NCI-H2081 treated with DMSO at 0.1 percent for 48 hours (cell line): ENCODE results near the gene SCO1.
"Not testable (repeated sequence)": the region's sequence is repeated elsewhere in the genome, so short reads cannot be mapped to it uniquely, and the experiment has no call there.

Source experiments
- DNase-seq: peaks from one replicate; lab custom pipeline; 2025; lab: John Stamatoyannopoulos, UW

Gene SCO1

GRCh38 chr17:10725262-10725661, 27.9 kb upstream of the SCO1 start:
- DNase-seq: no peak

DNA sequence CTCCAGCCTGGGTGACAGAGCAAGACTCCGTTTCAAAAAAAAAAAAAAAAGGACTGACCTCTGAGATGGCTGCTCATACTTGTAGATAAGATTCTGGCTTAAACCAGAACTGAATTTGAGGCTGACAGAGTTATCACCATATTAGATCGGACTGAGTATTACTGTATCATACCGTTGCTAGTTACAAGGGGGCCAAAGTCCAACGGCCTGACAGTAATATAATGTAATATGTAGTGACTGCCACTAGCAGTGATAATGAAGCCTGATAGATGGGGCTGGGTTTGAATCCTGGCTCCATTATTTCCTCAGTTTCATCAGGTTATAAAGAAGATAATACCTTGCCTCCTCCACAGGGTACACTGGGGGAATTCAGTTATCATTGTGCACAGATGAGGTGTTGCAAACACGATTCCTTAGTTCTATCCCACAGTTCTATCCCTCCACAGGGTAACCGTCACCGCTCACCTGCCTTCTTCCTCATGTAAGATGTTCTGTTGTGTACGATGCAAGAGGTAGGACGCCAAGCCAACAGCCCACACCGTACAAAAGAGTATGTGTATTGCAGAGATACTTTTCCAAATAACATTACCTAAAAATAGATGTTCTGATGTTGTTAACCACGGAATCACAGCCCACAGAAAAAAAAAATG, 27.3 kb upstream of the SCO1 start:
- no peak for DNase-seq

DNA sequence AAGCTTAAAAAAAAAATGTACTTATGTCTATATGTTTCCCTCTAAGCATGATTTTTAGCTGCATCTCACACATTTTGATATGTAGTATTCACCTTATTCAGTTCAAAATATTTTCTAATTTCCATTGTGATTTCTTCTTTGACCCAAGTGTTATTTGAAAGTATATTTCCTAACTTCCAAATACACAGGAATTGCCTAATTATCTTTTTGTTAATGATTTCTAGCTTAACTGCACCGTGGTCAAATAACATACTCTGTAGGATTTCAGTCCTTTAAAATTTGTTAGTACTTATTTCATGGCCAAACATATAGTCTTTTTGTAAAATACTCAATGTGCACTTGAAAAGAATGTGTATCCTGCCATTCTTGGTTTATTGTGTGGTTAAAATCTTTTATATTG, 21.2 kb upstream of the SCO1 start:
- DNase-seq: no peak

- DNase-seq: no peak
Measured at GRCh38 chr17:10716218-10716617, 18.9 kb upstream of the SCO1 start.

- no peak for DNase-seq
Measured at GRCh38 chr17:10713318-10713717, 16.0 kb upstream of the SCO1 start.

- no peak for DNase-seq
Measured at GRCh38 chr17:10705727-10706126, 8.4 kb upstream of the SCO1 start.

- DNase-seq: no peak
Measured at GRCh38 chr17:10702574-10702973, 5.2 kb upstream of the SCO1 start.

DNA sequence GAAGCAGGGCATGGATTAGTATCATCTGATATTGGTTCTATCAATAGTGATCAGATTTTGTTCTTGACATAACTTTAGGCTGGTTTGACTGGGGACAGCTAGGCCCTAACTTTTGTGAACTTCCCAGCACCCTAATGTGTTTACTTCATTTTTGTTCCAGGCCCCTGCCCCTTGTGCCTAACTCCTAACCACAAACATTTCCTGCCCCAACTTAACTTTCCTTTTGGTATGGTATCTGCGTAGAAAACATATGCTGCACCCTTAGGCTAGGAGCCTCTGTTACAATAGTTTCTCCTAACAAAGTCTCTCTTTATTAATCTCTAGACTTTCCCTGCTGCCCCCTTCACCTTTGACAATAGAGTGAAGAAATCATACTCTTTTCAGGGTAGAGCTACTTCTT, 2.5 kb upstream of the SCO1 start:
- DNase-seq: no peak

DNA sequence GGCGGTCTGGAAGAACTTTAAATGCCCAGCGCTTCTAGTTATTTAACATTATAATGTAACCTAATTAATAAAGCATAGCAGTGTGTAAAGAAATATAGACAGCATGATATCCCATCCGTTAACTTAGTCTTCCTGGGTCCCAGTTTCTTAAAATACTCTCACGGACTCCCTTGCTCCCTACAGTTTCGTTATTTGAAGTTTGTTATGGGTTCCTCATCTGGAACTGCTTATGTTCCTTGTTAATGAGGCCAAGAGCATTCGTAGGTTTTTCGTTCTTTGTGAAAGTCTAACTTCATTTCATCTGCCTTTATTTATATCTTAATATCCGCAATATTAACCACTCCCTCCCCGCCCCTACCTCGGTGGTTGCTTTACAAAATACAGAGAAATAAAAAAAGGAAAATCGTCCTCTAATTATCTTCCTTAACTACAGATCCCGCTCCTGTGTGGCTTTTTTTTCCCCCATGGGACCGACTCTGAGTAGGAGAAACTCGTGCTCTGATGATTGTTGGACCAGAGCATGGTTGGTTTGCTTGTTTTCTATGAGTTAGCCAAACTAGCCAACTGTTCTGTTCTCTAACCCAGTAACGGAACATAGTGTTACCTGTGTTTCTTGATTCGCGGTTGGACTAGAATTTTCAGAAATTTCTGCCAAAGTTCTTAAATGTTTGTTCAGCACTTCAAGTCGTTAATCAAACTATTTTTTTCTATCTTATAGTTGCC, 924 bp upstream of the SCO1 start:
- no peak for DNase-seq

DNA sequence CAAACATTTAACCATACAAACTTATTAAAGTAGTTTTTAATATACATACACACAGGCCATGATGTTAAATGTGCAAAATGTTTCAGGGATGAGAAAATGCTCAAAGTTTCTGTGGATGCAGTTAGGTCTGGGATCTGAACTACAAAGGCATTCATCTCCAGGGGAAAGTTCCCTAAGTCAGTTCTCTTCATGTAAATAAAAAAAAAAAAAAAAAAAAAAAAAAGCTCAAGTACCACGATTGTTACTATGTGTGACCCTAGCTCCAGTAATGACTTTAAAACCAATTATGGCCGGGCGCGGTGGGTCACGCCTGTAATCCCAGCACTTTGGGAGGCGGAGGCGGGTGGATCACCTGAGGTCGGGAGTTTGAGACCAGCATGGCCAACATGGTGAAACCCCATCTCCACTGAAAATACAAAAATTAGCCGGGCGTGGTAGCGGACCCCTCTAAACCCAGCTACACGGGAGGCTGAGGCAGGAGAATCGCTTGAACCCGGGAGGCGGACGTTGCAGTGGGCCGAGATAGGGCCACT, 1.4 kb downstream of the SCO1 start:
- not testable (repeated sequence) for DNase-seq

DNA sequence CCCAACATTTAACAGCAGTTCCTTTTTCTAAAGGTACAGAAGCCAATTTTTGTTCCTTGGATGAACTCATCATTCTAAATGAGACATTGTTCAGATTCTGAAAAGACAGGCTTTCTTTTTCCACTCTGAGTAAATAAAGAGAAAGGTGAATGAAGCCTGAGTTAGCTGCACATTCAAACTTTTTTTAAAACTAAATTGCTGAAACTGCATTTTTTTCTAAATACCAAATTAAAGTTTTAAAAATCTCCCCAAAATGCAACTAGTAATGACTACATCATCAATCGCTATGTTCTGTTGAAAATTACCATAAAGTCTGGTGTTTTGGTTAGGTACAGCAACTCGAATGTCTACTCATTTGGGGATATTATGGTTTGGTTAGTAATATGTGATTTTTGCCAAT, 9.8 kb downstream of the SCO1 start:
- DNase-seq: no peak

DNA sequence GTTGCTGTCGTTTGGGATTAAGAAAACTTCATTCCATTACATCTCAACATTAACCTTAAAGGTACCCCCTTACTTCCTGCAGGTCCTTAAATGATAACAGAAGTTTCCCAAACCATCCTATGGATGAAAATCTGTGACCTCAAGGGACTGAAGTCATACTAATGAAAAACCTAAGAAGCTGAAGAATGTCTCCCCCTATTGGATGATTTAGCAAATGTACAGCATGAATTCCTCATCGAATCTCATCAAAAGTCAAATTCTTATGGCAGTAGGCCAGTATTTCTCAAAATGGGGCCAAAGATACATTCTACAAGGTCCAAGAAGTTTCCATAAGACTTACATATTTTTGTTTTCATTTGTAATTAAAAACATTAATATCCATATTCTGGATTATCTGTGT, 13.5 kb downstream of the SCO1 start:
- no peak for DNase-seq

DNA sequence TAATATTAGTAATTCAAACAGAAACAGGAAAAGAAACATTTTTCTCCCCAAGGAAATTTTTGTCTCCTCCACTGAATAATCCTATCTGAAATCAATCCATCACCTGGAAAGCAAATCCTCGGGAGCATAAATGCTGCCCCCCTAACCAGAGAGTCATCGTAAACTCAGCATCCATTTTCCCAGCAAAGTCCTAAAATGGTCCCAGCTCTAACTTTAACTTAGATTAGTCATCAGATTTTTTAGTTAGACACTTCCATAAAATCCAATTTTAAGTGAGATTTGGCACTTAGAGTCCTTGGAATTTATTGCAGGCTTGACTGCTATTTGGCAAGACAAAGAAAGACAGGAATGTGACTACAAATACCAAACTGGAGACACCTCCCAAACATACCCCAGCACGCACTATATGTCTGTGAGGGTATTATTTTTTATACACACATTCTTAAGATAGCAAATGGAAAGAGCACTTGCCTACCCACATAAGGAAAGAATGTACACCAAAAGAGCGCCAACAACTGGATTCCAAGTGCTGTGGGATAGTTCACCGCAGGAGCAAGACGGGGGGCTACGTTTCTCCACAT, 15.4 kb downstream of the SCO1 start:
- no peak for DNase-seq

DNA sequence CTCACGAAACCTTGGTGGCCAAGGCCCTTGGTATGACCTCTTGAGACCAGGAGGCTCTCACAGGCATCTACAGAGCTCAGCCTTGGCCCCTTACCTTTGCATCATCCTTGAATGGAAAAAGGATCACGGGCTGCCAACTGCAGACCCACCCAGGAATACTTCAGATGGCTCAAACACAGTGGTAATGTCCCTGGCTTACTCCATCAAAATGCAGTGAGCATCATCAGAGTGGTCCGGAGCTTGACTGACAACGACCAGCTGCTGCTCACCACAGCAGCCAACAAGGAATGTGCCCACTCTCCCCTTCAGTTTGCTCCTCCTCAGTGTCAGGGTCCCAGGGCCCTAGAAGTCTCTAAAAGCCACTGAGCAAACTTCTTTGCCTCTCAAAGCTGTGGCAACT, 22.6 kb downstream of the SCO1 start:
- no peak for DNase-seq

GRCh38 chr17:10673312-10673711, 24.0 kb downstream of the SCO1 start:
- no peak for DNase-seq

GRCh38 chr17:10668775-10669174, 28.6 kb downstream of the SCO1 start:
- DNase-seq: no peak

GRCh38 chr17:10666906-10667305, 30.4 kb downstream of the SCO1 start:
- no peak for DNase-seq

DNA sequence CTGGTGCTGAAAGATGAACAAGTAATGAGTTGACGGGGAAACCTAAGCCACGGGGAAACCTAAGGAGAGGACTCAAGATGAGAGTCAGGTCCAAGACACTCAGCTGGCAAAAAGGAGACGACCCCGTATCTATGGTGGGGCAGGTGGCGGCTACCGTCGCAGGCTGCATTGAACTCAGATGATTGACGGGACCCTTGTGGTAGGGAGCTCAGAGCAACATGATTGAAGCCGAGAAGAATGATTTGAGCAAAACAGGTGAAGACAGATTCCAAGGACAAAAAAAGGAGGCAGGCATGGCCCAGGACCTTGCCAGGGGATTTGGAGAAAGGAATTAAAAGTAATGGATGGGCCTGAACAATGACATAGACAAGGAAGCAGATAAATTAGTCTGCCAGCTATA, 32.8 kb downstream of the SCO1 start:
- DNase-seq: no peak

DNA sequence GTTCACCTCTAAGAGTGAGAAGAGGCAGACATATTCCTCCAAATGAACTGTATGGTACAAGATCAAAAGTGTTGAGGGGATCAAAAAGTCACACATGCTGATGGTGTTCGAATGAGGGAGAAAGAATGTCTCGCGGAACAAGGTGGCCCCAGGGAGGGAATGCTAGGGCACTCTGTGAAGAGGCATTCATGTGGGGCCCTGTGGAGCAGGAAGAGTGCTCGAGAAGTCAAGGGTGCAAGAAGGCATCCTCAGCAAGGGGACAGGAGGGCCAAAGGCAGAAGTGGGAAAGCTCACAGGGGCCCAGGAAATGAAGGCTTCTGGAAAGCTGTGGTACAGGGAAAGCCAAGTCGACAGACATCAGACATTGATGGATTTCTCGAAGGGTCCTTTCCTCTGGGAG, 34.1 kb downstream of the SCO1 start:
- no peak for DNase-seq

DNA sequence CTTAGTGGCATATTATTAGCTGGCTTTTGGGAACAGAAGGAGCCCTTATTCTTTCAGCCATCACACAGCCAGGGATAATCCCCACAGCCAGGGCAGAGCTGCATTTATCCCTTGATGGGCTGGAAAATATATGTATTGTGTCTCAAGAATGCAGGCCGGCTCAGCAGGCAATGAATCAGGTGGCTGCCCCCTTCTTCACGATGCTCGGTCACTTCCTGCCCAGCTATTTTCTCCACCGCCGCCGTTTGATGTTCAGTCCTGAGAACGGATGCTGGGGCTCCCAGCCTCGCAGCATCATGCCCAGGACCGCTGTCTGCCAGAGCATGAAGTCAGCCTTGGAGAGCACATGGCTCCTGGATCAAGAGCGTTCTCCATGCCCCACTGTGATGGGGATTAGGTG, 35.9 kb downstream of the SCO1 start:
- no peak for DNase-seq

DNA sequence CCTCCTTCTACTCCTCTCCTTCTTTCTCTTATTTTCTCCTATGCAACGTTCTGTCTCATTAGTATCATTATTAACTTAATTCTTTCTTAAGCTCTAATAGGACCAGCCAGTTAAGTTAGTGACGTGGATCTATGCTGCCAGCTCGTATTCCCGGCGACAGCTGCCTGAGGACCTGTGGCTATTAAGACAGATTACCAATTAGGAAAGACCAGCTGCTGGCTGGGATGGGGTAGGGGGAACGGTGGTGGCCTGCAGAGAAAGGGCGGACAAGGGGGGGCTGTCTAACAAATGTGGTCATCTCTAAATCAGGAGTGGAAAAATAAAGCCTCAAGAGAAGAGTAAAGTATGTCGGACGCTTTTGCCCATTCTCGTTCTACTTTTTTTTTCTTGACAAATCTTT, 39.5 kb downstream of the SCO1 start:
- no peak for DNase-seq

DNA sequence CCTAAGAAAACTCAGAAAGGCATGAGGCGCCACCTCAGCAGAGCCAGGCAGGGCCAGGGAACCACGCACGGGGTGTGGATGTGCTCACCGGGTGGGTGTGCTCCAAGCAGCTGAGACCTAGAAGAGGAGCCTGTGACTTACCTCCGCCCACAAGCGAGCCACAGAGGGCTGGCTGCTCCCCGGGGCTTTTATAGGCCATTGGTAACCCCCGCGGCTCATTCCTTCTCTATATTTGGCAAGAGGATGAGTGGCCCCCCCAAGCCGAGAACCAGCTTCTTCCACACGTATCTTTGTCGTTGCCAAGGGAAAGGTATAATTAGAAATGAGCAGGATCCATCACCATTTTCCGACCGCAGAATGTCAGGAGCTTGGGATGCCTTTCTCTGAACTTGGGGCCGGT, 40.2 kb downstream of the SCO1 start, which contains the start of gene MYH3:
TSS of gene MYH3 (minus strand) at position 162 of the 400 bp plus-strand sequence. CDS start 2,245 bp downstream, outside the sequence.
- no peak for DNase-seq

DNA sequence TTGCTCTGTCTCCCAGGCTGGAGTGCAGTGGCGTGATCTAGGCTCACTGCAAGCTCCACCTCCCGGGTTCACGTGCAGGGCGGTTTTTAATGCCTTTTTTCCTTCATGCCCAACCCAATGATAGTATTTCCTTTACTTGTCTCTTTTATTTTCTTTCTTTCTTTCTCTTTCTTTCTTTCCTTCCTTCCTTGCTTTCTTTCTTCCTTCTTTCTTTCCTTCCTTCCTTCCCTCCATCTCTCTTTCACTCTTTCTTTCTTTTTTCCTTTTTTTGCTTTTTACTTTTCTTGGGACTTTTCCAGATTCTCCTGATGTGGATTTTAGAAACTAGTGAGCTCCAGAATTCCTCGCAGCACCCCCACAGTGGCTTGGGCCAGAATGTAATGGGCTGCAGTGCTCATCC, 43.3 kb downstream of the SCO1 start:
- no peak for DNase-seq
